ENCODE data around the gene MARCOL.
A peak's percentile ranks its signal among the peaks of the same experiment; 100 is the strongest.

Gene MARCOL

GRCh38 chr5:148238418-148238794 lies at the start of gene MARCOL:
MARCOL (plus strand) TSS chr5:148238525; CDS start chr5:148238598, 73 bp downstream.
- no peak for DNase-seq (ENCODE audit: low spot score)

- DNase-seq (ENCODE audit: low spot score), result no peak
These were observed 47.3 kb upstream of the MARCOL start for GRCh38 chr5:148191010-148191409.

- no peak for DNase-seq (ENCODE audit: low spot score)
These were observed 45.1 kb upstream of the MARCOL start for GRCh38 chr5:148193202-148193601.

- no peak for DNase-seq (ENCODE audit: low spot score)
These were observed 37.2 kb upstream of the MARCOL start for GRCh38 chr5:148201151-148201550.

- DNase-seq (ENCODE audit: low spot score), result no peak
These were observed 35.7 kb upstream of the MARCOL start, which contains the start of gene SPINK6 for GRCh38 chr5:148202531-148203203. SPINK6 (plus strand) TSS chr5:148203042; CDS start chr5:148203097, 55 bp downstream.

- no peak for DNase-seq (ENCODE audit: low spot score)
These were observed 33.1 kb upstream of the MARCOL start for GRCh38 chr5:148205044-148205806.

- DNase-seq (ENCODE audit: low spot score), result no peak
These were observed 32.5 kb upstream of the MARCOL start for GRCh38 chr5:148205865-148206264.

GRCh38 chr5:148206620-148207019 lies 31.7 kb upstream of the MARCOL start:
- DNase-seq (ENCODE audit: low spot score), result no peak

GRCh38 chr5:148208226-148208625 lies 30.1 kb upstream of the MARCOL start:
- DNase-seq (ENCODE audit: low spot score), result no peak

GRCh38 chr5:148209151-148209770 lies 29.1 kb upstream of the MARCOL start:
- DNase-seq (ENCODE audit: low spot score), result peak; percentile 8

GRCh38 chr5:148214665-148215185 lies 23.6 kb upstream of the MARCOL start:
- no peak for DNase-seq (ENCODE audit: low spot score)

- DNase-seq (ENCODE audit: low spot score), result no peak
These were observed 16.8 kb upstream of the MARCOL start for GRCh38 chr5:148221508-148221907.

GRCh38 chr5:148224117-148224742 lies 14.1 kb upstream of the MARCOL start:
- no peak for DNase-seq (ENCODE audit: low spot score)

- no peak for DNase-seq (ENCODE audit: low spot score)
These were observed 9.8 kb upstream of the MARCOL start for GRCh38 chr5:148228392-148228984.

GRCh38 chr5:148229840-148230239 lies 8.5 kb upstream of the MARCOL start:
- no peak for DNase-seq (ENCODE audit: low spot score)

GRCh38 chr5:148230240-148230639 lies 8.1 kb upstream of the MARCOL start:
- DNase-seq (ENCODE audit: low spot score), result no peak

- no peak for DNase-seq (ENCODE audit: low spot score)
These were observed 424 bp upstream of the MARCOL start for GRCh38 chr5:148237785-148238417.

GRCh38 chr5:148248894-148249293 lies 10.6 kb downstream of the MARCOL start:
- DNase-seq (ENCODE audit: low spot score), result no peak

GRCh38 chr5:148255456-148255855 lies 17.1 kb downstream of the MARCOL start:
- no peak for DNase-seq (ENCODE audit: low spot score)

- DNase-seq (ENCODE audit: low spot score), result no peak
These were observed 21.0 kb downstream of the MARCOL start for GRCh38 chr5:148259288-148259687.

GRCh38 chr5:148261221-148261620 lies 22.9 kb downstream of the MARCOL start:
- DNase-seq (ENCODE audit: low spot score), result no peak

Data from pons (tissue), 1 donor.